ENCODE data around the gene IKZF1.
A peak's percentile ranks its signal among the peaks of the same experiment; 100 is the strongest.

The IKZF1 gene

DNA sequence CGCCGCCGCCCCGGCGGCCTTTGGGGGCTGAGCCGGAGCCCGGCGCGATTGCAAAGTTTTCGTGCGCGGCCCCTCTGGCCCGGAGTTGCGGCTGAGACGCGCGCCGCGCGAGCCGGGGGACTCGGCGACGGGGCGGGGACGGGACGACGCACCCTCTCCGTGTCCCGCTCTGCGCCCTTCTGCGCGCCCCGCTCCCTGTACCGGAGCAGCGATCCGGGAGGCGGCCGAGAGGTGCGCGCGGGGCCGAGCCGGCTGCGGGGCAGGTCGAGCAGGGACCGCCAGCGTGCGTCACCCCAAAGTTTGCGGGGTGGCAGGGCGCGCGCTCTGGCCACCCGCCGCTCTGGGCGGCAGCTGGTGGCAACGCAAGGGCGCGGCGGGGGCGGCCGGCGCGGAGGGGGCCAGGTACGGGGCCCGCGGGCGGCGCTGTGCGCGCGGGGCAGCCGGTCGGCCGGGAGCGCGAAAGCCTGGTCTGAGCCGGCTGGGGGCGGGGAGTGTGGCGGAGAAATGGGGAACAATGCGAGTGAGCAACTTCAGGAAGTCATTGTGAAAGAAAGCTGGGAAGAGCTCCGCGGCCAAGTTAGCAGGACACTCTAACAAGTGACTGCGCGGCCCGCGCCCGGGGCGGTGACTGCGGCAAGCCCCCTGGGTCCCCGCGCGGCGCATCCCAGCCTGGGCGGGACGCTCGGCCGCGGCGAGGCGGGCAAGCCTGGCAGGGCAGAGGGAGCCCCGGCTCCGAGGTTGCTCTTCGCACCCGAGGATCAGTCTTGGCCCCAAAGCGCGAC, at the start of gene IKZF1:
IKZF1 (plus strand) TSS at position 588 of the 782 bp plus-strand sequence. CDS start 14,346 bp downstream, outside the sequence.
- DNase-seq (ENCODE audit: low read depth) = peak; percentile 47

DNA sequence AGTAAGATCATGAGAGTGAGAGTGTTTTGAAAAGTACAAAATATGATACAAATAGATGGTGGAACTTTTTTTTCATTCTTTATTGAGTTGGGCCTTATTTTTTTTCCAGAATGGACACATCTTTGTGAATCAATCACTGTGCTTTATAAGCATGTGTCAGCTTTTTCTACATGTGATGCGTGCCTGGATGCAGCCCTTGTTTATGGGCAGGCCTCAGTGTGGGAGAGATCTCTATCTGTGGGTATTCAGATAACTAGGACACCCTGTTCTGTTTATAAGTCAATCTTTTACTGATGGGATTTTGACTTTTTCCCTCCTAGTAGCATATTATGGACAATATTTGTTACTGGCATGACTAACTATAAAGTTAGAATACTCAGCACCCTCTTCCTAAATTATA, 42.9 kb upstream of the IKZF1 start:
- no peak for DNase-seq (ENCODE audit: low read depth)

DNA sequence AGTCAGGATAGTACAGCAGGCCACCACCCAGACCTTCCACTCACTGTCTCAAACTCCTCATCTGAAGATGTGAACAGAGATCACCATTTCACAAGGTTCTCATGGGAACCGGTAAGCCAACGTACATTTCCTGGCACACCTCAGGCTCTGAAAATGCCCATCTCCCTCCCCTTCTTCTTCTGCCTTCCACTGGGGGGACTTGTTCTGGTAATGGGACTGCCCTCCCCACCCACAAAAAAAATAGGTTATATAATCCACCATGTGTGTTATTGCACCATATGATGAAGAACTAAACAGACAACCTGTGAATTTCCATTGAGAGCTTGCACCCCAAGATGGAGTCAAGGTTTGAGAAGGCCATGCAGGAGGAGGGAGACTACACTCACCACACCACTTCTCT, 42.1 kb upstream of the IKZF1 start:
- DNase-seq (ENCODE audit: low read depth) = no peak

DNA sequence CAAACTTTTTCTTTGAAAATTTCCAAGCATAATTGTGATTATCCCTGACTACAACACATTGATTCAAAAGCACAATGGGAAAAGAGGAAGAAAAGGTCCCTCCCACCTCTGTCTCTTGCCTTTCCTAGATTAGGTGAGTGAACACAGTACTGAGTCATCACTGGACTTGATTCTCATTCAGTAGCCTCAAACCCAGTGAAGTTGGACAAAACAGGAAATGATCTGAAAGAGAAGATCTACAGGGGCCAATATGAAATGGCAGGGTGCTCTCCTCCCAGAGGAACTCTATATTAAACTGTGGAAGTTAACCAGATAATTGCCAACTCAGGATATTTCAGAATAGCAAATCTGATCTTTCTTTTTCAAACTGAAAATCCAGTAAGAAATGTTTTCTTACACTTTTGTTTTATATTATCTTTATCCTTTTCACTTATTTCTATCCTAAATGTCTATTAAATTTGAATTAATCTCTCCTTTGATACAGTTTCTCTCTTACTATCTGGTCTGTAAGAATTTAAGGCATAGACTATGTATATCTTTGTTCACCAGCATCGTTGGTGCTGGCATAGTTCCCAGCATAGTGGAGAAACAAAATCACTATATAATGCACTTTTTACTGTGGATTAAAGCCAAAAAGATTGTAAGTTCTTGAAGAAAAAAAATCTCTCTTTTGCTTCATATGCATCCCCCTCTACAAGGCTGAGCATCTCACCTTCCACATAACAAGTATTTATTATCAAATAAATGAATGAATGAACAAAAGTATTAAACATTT, 41.4 kb upstream of the IKZF1 start:
- no peak for DNase-seq (ENCODE audit: low read depth)

GRCh38 chr7:50264908-50265307, 39.6 kb upstream of the IKZF1 start:
- no peak for DNase-seq (ENCODE audit: low read depth)

- no peak for DNase-seq (ENCODE audit: low read depth)
Observed at GRCh38 chr7:50265968-50266634, 38.4 kb upstream of the IKZF1 start.

DNA sequence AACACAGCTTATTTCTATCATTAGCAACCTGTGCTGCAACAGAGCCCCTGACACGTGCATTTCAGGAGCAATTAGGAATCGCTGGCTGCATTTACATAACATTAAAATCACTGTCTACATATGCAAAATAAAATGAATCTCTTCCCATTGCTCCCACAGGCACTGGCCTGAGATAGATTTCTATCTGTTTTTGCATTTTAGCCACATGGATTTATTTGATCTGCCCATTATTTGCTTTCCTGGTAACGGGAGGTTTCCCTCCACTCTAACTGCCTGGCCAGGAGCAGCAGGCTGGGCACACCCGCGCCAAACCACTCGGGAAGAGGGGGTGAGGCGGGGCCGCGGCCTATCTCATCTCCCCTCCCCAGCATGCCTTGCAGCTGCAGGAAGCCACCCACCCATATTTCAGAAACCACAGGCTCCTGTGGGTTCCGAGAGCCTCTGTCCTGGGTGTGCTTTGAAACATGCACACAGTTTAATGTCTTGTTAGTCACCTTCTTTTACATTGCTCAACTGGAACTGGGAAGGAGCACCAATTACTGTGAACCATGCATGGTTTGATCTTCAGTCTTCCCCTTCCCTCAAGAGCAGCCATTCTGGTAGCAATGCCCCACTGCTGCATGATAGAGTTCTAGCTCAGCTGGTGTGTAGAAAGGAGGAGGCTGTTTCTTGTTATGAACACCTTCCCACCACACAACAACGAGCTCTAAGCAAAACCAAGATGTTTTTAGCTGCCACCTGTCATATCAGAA, 37.7 kb upstream of the IKZF1 start:
- peak; percentile 56 for DNase-seq (ENCODE audit: low read depth)

DNA sequence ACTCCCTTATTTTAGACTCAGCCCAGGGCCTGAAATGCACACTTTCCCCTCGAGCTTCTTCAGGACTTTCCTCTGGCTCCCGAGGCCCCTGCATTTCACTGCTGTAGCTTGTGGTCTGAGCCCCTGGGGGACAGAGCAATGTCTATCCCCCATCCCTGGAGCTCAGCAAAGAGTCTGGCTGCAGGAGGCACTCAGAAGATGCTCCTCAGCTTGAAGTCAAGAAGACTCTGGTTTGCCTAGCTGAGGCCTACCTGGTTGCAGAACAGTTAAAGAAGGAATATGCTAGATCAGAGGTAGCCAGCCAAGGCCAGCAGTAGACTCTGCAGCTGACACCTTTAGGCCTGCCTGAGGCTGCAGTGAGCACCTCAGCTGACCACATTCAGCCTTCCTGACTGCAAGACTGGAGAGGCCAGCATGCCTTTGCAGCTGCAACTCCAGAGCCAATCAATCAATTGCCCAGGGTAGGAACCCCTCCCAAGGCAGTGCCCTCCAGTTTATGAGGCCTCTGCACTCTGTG, 36.9 kb upstream of the IKZF1 start:
- no peak for DNase-seq (ENCODE audit: low read depth)

DNA sequence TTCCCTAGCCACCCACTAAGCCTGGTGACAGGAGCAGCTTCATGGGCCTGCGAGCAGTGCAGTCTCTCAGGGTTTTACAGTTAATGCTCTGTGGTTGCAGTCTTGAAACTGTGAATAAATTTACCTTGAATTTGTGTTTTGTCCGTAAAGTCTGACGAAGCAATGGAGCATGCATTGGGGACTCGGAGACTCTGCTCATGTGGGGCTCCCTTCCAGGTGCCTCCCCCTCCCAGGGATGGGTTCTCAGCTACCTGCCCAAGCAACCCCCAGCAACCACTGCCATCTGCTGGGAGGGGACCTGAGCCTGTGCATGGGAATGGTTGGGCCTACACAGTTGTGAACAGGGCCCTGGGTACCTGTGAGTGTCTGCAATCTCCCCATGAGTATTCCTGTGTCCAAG, 36.3 kb upstream of the IKZF1 start:
- no peak for DNase-seq (ENCODE audit: low read depth)

DNA sequence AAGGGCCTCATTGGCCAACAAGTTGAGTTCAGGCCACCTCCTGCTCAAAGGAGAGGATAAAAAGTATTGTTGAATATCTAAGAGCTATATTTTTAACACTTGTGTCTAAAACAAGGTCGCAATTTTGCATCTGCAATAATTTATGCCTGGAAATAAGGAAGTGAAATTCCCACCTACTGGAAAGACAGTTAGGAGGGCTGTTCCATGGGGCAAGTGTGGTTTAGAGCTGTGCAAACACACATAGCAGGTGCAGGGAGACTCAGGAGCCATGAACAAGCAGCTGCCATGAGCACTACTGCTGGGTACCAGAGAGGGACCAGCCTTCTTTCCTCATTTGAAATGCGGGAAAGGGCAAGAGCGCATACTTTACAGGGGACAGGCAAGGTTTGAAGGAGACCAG, 35.5 kb upstream of the IKZF1 start:
- no peak for DNase-seq (ENCODE audit: low read depth)

DNA sequence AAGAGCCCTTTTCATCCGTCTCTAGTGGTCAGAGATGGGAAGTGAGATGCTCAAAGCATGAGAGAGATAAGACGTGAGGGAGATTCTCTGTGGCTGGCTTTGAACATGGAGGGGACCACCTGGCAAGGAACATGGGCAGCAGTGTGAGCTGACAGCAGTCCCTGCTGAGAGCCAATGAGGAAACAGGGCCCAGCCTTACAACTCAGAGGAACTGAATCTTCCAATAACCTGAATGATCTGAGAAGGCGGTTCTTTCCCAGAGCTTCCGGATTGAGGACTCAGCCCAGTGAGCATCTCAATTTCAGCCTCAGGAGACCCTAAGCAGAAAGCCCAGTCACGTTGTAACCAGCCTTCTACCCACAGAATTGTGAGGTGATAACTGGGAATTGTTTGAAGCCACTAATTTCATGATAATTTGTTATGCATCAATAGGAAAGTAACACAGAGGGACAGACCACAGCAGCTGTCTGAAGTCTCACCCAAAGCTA, 33.9 kb upstream of the IKZF1 start:
- no peak for DNase-seq (ENCODE audit: low read depth)

- DNase-seq (ENCODE audit: low read depth) = no peak
Observed at GRCh38 chr7:50272808-50273207, 31.7 kb upstream of the IKZF1 start.

GRCh38 chr7:50273301-50273700, 31.2 kb upstream of the IKZF1 start:
- no peak for DNase-seq (ENCODE audit: low read depth)

- no peak for DNase-seq (ENCODE audit: low read depth)
Observed at GRCh38 chr7:50273870-50274269, 30.6 kb upstream of the IKZF1 start.

- DNase-seq (ENCODE audit: low read depth) = no peak
Observed at GRCh38 chr7:50274361-50274760, 30.2 kb upstream of the IKZF1 start.

DNA sequence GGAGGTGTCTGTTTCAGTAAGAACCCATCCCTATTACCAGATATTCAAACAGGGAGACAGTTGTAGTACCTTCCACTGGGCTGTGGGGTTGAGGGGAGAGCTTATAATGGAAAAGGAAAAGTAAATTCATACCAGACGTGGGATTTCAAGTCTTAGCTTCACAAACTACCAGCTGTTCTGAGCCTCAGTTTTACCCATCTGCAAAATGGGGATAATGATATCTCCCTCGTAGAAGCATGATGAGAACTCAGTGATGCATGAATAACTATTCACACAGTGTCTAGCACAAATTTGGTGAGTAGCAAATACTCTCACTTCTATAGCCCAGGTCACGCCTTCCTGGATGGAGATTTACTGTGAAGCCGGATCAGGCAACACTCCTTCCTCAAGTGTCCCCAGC, 29.1 kb upstream of the IKZF1 start:
- no peak for DNase-seq (ENCODE audit: low read depth)

DNA sequence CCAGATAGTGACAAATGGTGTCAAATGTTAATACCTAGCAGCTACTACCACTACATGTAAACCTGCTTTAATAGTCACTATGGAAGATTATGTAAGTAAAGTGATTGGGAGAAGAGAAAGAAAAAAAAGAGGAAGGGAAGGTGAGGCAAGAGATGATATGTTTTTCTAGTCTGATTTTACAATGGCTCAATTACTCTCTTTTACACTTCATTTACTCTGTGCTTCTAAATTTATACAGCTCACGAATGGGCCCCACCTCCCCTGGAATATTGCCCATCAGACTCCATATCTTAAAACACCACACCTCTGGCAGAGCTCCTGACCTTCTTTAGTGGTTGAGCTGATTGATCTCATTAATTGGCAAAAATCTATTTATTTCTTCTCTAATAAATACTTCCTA, 28.0 kb upstream of the IKZF1 start:
- DNase-seq (ENCODE audit: low read depth) = no peak

- no peak for DNase-seq (ENCODE audit: low read depth)
Observed at GRCh38 chr7:50278120-50278519, 26.4 kb upstream of the IKZF1 start.

- DNase-seq (ENCODE audit: low read depth) = no peak
Observed at GRCh38 chr7:50281680-50282445, 22.7 kb upstream of the IKZF1 start.

GRCh38 chr7:50282813-50283605, 21.5 kb upstream of the IKZF1 start:
- no peak for DNase-seq (ENCODE audit: low read depth)

Data from activated T-cell treated with anti-CD3 and anti-CD28 coated beads for 1 hour (primary cell).